SH-SY5Y (cell line): ENCODE measurements around the gene IGSF22.

Experiments used
- GATA2 ChIP-seq: IDR thresholded peaks from 2 replicates; pipeline ENCODE4 v1.6.1; 2011; ENCODE audit warnings: mild to moderate bottlenecking, low read depth, low read length
- GATA3 ChIP-seq: IDR thresholded peaks from 2 replicates; pipeline ENCODE4 v1.6.1; 2011; ENCODE audit warnings: low read depth, mild to moderate bottlenecking, low read length, moderate library complexity

DNA sequence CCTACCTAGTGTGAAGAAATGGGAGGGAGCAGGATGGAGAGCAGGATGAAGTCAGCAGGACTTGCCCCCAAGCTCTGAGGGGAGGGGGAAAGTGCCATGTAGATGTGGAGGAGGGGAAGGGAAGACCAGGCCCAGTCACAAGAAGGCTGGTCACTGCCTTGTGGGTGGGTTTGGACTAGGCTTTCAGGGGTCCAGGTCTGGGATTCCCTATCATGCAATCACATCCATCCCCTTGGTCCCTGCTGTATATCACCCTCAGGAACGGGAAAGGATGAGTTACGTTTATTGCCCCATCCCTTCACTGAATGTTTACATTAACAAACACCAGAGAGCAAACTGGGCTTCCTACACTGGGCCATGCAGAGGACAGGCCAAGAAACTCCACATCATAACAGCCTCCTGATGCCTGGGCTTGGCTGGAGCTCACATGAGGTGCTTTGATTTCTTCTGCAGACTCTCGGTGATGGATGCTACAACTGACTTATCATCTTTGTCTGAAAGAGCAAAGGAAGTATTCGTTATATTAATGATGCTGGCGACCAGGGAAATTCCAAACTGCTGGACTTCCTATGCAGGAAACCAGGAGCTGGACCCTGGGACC is 21.8 kb downstream of the IGSF22 start:
- TF ChIP-seq GATA3, result no peak
- TF ChIP-seq GATA2, result no peak
